NB4 (cell line): ENCODE measurements around the gene PIF1.

Source experiments
- DNase-seq: peaks from one replicate; pipeline ENCODE4 v3.0.0; 2010; ENCODE audit warnings: low read depth
- H3K4me3 ChIP-seq: one replicate; pipeline ENCODE4 v1.5.1; 2011; ENCODE audit warnings: mild to moderate bottlenecking, low read depth, low read length, moderate library complexity
- MYC ChIP-seq: IDR thresholded peaks from 2 replicates; pipeline ENCODE4 v1.6.1; 2011; ENCODE audit warnings: low read depth, low read length
- POLR2A ChIP-seq: IDR thresholded peaks from 2 replicates; pipeline ENCODE4 v1.6.1; 2011; ENCODE audit warnings: mild to moderate bottlenecking; ENCODE audit not compliant: insufficient read length; ENCODE audit errors: extremely low read depth
- TF ChIP-seq, protein P1 (sequence below): IDR thresholded peaks from one replicate; pipeline ENCODE4 v1.5.1; 2012; ENCODE audit warnings: low read depth, low read length
- TF ChIP-seq, protein P2 (sequence below): IDR thresholded peaks from 2 replicates; pipeline ENCODE4 v1.6.1; 2011; ENCODE audit warnings: low read depth, low read length

PIF1 gene

DNA sequence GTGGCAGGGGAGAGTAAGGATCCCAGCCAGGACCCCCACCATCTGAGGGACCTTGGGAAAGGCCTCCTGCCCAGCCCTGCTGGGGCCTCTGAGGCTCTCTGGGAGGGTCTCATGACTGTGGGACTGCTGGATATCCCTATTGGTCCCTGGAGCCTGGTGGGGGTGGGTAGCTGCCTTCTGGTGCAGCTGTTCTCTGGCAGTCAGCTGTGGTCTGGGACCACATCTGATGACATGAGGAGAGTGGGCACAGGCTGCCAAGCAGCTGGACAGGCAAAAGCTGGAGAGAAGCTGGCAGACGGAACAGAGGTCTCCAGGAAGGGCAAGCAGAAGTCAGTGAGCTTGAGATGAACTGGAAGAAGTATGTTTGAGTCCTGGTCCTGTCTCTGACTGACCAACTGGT, 38.6 kb upstream of the PIF1 start:
- TF ChIP-seq, protein P1, sequence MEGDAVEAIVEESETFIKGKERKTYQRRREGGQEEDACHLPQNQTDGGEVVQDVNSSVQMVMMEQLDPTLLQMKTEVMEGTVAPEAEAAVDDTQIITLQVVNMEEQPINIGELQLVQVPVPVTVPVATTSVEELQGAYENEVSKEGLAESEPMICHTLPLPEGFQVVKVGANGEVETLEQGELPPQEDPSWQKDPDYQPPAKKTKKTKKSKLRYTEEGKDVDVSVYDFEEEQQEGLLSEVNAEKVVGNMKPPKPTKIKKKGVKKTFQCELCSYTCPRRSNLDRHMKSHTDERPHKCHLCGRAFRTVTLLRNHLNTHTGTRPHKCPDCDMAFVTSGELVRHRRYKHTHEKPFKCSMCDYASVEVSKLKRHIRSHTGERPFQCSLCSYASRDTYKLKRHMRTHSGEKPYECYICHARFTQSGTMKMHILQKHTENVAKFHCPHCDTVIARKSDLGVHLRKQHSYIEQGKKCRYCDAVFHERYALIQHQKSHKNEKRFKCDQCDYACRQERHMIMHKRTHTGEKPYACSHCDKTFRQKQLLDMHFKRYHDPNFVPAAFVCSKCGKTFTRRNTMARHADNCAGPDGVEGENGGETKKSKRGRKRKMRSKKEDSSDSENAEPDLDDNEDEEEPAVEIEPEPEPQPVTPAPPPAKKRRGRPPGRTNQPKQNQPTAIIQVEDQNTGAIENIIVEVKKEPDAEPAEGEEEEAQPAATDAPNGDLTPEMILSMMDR, result no peak
- TF ChIP-seq, protein P2, sequence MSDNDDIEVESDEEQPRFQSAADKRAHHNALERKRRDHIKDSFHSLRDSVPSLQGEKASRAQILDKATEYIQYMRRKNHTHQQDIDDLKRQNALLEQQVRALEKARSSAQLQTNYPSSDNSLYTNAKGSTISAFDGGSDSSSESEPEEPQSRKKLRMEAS, result no peak
- TF ChIP-seq POLR2A (no peak), MYC (no peak)
- DNase-seq, result no peak
- no peak overlapping the region for H3K4me3 ChIP-seq

DNA sequence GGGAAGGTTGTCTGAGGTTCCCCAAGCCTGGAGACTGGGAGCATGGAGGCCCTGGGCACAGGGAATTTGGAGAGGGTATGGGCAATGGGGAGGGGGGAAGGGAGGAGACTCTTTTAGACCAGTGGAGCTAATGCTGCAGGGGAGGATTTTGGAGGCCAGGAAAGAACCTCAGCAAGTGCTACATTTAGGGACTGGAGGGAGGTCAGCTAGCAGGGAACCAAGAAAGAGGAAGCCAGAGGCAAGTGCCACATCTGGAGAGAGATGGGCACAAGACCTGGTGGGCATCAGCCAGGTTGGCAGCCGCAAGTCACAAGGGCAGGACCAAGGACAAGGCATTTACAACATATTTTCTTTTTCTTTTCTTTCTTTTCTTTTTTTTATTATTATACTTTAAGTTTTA, 37.0 kb upstream of the PIF1 start:
- H3K4me3 ChIP-seq, result no peak overlapping the region
- TF ChIP-seq POLR2A (no peak), MYC (no peak)
- TF ChIP-seq, protein P2, result no peak
- TF ChIP-seq, protein P1, result no peak
- no peak for DNase-seq

DNA sequence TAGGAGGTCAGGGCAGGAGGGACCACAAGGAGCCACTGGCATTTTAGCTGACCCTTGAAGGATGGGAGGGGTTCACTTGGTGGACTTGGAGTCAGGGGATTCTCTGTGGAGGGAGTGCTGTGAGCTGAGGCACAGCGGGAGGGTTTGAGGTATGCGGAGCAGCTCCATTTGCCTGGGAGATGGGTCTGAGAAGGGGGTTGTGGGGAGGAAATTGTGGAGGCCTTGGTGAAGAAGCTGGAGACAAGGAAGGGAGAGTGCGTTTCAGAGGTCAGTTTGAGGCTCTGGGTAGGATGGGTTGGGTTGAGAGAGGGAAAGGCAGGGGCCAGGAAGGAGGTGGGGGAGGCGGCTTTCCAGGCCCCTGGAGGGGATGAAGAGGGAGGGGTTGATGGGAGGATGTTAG, 36.5 kb upstream of the PIF1 start:
- TF ChIP-seq, protein P2, result no peak
- TF ChIP-seq MYC (no peak), POLR2A (no peak)
- TF ChIP-seq, protein P1, result no peak
- DNase-seq, result no peak
- H3K4me3 ChIP-seq, result no peak overlapping the region

DNA sequence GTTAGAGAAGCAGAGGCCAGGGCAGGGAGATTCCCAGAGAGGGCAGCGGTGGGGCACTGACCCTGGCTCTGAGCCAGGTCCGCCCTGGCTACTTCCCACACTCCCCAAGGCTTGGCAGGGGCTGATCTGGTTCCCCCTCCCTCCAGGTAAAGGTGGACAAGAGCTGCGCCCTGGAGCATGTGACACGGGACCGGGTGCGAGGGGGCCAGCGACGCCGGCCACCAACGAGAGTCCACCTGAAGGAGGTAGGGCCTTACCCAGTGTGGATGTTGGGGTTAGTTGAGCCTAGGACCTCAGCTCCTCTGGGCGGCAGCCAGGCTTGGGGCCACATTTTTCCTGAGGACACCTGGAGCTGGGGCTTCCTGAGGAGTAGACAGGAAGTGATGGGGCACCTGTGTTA, 35.9 kb upstream of the PIF1 start:
- H3K4me3 ChIP-seq, result no peak overlapping the region
- no peak for DNase-seq

DNA sequence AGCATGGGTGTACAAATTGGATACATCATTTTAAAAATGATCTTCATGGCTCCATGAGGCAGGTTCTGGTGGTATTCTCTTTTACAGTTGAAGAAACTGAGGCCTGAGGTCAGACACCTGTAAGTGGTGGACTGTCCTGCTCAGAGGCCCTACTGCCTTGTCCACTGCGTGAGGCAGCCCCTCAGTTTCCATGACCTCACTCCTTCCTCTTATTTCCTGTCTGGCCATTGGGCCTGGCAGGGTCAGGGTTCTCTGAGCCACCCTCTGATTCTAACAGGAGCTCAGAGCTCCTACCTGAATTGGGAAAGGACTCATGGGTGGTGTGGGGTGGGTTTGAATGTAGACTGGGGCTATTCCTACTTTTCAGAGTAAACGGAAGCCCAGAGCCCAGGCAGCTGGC, 33.8 kb upstream of the PIF1 start:
- TF ChIP-seq, protein P2, result no peak
- TF ChIP-seq MYC, result no peak
- TF ChIP-seq, protein P1, result no peak
- TF ChIP-seq POLR2A, result no peak
- no peak for DNase-seq
- no peak overlapping the region for H3K4me3 ChIP-seq

More for the DNA sequence above, 35.9 kb upstream of the PIF1 start:
- TF ChIP-seq, protein P1, result no peak

DNA sequence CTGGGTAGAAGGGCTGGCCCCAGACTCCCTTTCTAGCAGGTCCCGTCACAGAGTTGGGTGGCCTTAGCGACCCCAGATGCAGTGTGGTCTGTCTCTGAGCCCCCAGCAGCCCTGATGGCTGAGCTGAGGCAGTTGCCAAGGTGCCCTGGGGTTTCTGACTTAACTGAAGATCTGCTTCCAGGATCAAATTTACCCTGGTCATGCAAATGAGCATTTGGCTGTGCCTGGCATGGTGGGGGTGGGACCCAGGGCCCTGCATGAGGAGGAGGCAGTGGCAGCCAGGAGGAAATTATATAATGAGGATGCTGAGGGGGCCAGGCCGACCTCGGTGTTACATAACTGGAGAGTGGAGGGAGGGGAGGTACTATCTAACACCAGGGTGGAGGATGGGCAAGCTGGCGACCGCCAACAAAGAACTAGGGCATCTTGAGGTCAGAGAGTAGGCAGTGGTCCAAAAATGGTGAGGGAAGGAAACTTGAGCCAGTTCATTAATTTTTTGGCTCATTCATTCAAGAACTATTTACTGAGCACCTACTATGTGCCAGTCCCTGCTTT, 32.7 kb upstream of the PIF1 start:
- TF ChIP-seq, protein P2, result no peak
- TF ChIP-seq MYC (no peak), POLR2A (no peak)
- TF ChIP-seq, protein P1, result no peak
- peak; percentile 49 for DNase-seq
- no peak overlapping the region for H3K4me3 ChIP-seq
